CD14-positive monocyte (primary cell): ENCODE results near the gene ADAM22. TPM values are rescaled to one million over a fixed set of nuclear protein-coding genes. Genes with fewer than 3 reads are reported as not detected.

ENCODE experiments used
- DNase-seq, 3 donors: peaks; one replicate each; pipeline ENCODE4 v3.0.0-alpha.2; 2011 to 2022
- H2AFZ ChIP-seq: 2 replicates; pipeline ENCODE4 v1.6.0; 2012; ENCODE audit warnings: mild to moderate bottlenecking, low read depth, low read length, inconsistent platforms; ENCODE audit not compliant: insufficient read depth, poor library complexity, severe bottlenecking
- H3K27ac ChIP-seq, 2 donors: 1 replicate in 1 of 2; 2 replicates in 1 of 2; pipeline ENCODE4 v1.5.1; 2012 to 2013; ENCODE audit warnings: low read length in 2 of 2, control low read depth in 1 of 2, inconsistent platforms in 1 of 2, low read depth in 1 of 2, mild to moderate bottlenecking in 1 of 2
- H3K27me3 ChIP-seq, 2 donors: one replicate each; pipeline versions ENCODE4 v1.6.0 to v1.6.1; 2011 to 2013; ENCODE audit warnings: low read length in 2 of 2; ENCODE audit not compliant: control insufficient read depth in 2 of 2, insufficient read depth in 2 of 2
- H3K36me3 ChIP-seq, 2 donors: replicated peaks in 1 of 2; 1 replicate in 1 of 2; 2 replicates in 1 of 2; pipeline versions ENCODE4 v1.5.1 to v1.6.1; 2012 to 2013; ENCODE audit warnings: low read length in 2 of 2, control low read depth in 1 of 2, inconsistent platforms in 1 of 2, mild to moderate bottlenecking in 1 of 2; ENCODE audit not compliant: insufficient read depth in 2 of 2, control insufficient read depth in 1 of 2
- H3K4me1 ChIP-seq, 2 donors: 1 replicate in 1 of 2; 2 replicates in 1 of 2; pipeline versions ENCODE4 v1.5.1 to v1.6.1; 2012 to 2013; ENCODE audit warnings: low read length in 2 of 2, control low read depth in 1 of 2, inconsistent platforms in 1 of 2, mild to moderate bottlenecking in 1 of 2, moderate library complexity in 1 of 2; ENCODE audit not compliant: insufficient read depth in 2 of 2, control insufficient read depth in 1 of 2
- H3K4me2 ChIP-seq: replicated peaks from 2 replicates; pipeline ENCODE3; 2012; ENCODE audit warnings: low read length, moderate library complexity, mild to moderate bottlenecking; ENCODE audit not compliant: poor library complexity, severe bottlenecking; ENCODE audit errors: extremely low read depth
- H3K4me3 ChIP-seq, 3 experiments: fragments of 200-600 bp in 1 of 3; sonication (generic) in 1 of 3; replicated peaks in 1 of 3; 1 replicate in 2 of 3; 2 replicates in 1 of 3; pipeline ENCODE4 v1.5.1; 2011 to 2013; ENCODE audit warnings: low read length in 3 of 3, mild to moderate bottlenecking in 3 of 3, control low read depth in 2 of 3, low read depth in 2 of 3, inconsistent platforms in 1 of 3, moderate library complexity in 1 of 3
- H3K79me2 ChIP-seq: 2 replicates; pipeline ENCODE4 v1.6.0; 2012; ENCODE audit warnings: mild to moderate bottlenecking, control low read depth, inconsistent platforms, low read length, moderate library complexity; ENCODE audit not compliant: insufficient read depth
- H3K9ac ChIP-seq: 2 replicates; pipeline ENCODE4 v1.6.0; 2017; ENCODE audit warnings: low read length, mild to moderate bottlenecking; ENCODE audit not compliant: insufficient read depth, poor library complexity, severe bottlenecking
- H3K9me3 ChIP-seq, 2 donors: replicated peaks in 1 of 2; 1 replicate in 1 of 2; 2 replicates in 1 of 2; pipeline versions ENCODE4 v1.5.1 to v1.6.1; 2012 to 2013; ENCODE audit warnings: low read length in 2 of 2, control low read depth in 1 of 2; ENCODE audit not compliant: control insufficient read depth in 1 of 2, insufficient read depth in 1 of 2
- H4K20me1 ChIP-seq: 2 replicates; pipeline ENCODE4 v1.6.0; 2012; ENCODE audit warnings: mild to moderate bottlenecking, low read length, control low read depth, moderate library complexity; ENCODE audit not compliant: insufficient read depth
- H3K27ac Mint-ChIP-seq, 7 donors: one replicate each; pipeline ENCODE4 v1.8.0; 2020; ENCODE audit warnings: mild to moderate bottlenecking in 7 of 7, mixed read lengths in 7 of 7, moderate library complexity in 6 of 7, inconsistent platforms in 2 of 7
- H3K27me3 Mint-ChIP-seq, 3 donors: one replicate each; pipeline ENCODE4 v1.8.0; 2021 to 2022; ENCODE audit warnings: low read depth in 3 of 3, mild to moderate bottlenecking in 3 of 3, mixed read lengths in 3 of 3, moderate library complexity in 3 of 3, inconsistent platforms in 1 of 3
- H3K36me3 Mint-ChIP-seq, 2 donors: one replicate each; pipeline ENCODE4 v1.8.0; 2020; ENCODE audit warnings: mixed read lengths in 2 of 2, inconsistent platforms in 1 of 2, mild to moderate bottlenecking in 1 of 2
- H3K4me1 Mint-ChIP-seq: one replicate; pipeline ENCODE4 v1.8.0; 2020; ENCODE audit warnings: mild to moderate bottlenecking, mixed read lengths
- H3K4me3 Mint-ChIP-seq, 2 donors: one replicate each; pipeline ENCODE4 v1.8.0; 2020; ENCODE audit warnings: mild to moderate bottlenecking in 2 of 2, mixed read lengths in 2 of 2, moderate library complexity in 1 of 2
- H3K9me3 Mint-ChIP-seq, 7 donors: one replicate each; pipeline ENCODE4 v1.8.0; 2020 to 2022; ENCODE audit warnings: mixed read lengths in 7 of 7, mild to moderate bottlenecking in 6 of 7, moderate library complexity in 6 of 7, inconsistent platforms in 2 of 7
- CTCF ChIP-seq: fragments of 200-600 bp; IDR thresholded peaks from one replicate; pipeline ENCODE4 v1.8.0; 2022; ENCODE audit warnings: antibody characterized with exemption, mild to moderate bottlenecking
- WGBS: methylation state at CpG from one replicate; pipeline ENCODE4 v1.1.5; 2013; ENCODE audit warnings: missing lambda C conversion rate; ENCODE audit not compliant: insufficient coverage; 5-methylcytosine and 5-hydroxymethylcytosine counted together
- intact Hi-C, 2 donors: fragments of 100-400 bp; cut with micrococcal nuclease; formaldehyde crosslinking; loops; one replicate each; pipeline versions ENCODE4 v1.15.0 to v1.15.1; 2023
- polyA plus RNA-seq, 3 donors: library from polyadenylated mRNA; depleted of rRNA in 1 of 3; unstranded in 2 of 3; stranded (reverse) in 1 of 3; fragments of 300-500 nt in 2 of 3; fragments of >200 nt in 1 of 3; fragmentation: Illumina TruSeq in 2 of 3; gene quantifications; 1 replicate in 2 of 3; 2 replicates in 1 of 3; pipeline ENCODE4 v1.2.3, GENCODE V29; 2012 to 2021

Gene ADAM22
- polyA plus RNA-seq, 3 donors: 0.01 to 0.17 TPM; not detected in 1

- Histone ChIP-seq H4K20me1 (no peaks in the 10 kb centered on the region), H3K27me3 (no peaks in the 10 kb centered on the region), H3K9me3 (no peaks in the 10 kb centered on the region), H3K36me3 (no peaks in the 10 kb centered on the region), H3K27ac (no peak overlapping the region), H3K4me3 (no peak overlapping the region), H3K4me1 (no peaks in the 10 kb centered on the region), H3K9ac (no peak overlapping the region), H3K4me2 (no peak overlapping the region), H2AFZ (no peak overlapping the region), H3K79me2 (no peaks in the 10 kb centered on the region)
- DNase-seq: no peak
- no peaks in the 10 kb centered on the region for H3K9me3 Mint-ChIP-seq
- no peak for TF ChIP-seq CTCF
- no peaks in the 10 kb centered on the region for H3K27me3 Mint-ChIP-seq
- H3K4me3 Mint-ChIP-seq: no peak overlapping the region
- WGBS: no CpG with 5 or more reads among the region's 3 CpGs
- H3K36me3 Mint-ChIP-seq: no peaks in the 10 kb centered on the region
- intact Hi-C loops: no loop called here
- no peaks in the 10 kb centered on the region for H3K4me1 Mint-ChIP-seq
- H3K27ac Mint-ChIP-seq: no peak overlapping the region
Measured at GRCh38 chr7:88013981-88014380, 79.9 kb downstream of the ADAM22 start.

- H4K20me1 ChIP-seq: no peaks in the 10 kb centered on the region
- WGBS: no CpG with 5 or more reads among the region's 2 CpGs
- H3K27ac Mint-ChIP-seq: no peak overlapping the region
- H2AFZ ChIP-seq: no peak overlapping the region
- H3K9ac ChIP-seq: no peak overlapping the region
- no peak overlapping the region for H3K4me3 Mint-ChIP-seq
- no peaks in the 10 kb centered on the region for H3K9me3 ChIP-seq
- no peak overlapping the region for H3K4me3 ChIP-seq
- no peaks in the 10 kb centered on the region for H3K27me3 ChIP-seq
- no peak overlapping the region for H3K27ac ChIP-seq
- no peaks in the 10 kb centered on the region for H3K27me3 Mint-ChIP-seq
- intact Hi-C loops: no loop called here
- no peak for TF ChIP-seq CTCF
- no peak for DNase-seq
- H3K36me3 ChIP-seq: no peaks in the 10 kb centered on the region
- peaks cover 0 to 2% (median 0%) of the 10 kb centered on the region in 7 donors for H3K9me3 Mint-ChIP-seq
- no peak overlapping the region for H3K4me2 ChIP-seq
- H3K4me1 ChIP-seq: no peaks in the 10 kb centered on the region
- no peaks in the 10 kb centered on the region for H3K4me1 Mint-ChIP-seq
- no peaks in the 10 kb centered on the region for H3K79me2 ChIP-seq
- H3K36me3 Mint-ChIP-seq: no peaks in the 10 kb centered on the region
Measured at GRCh38 chr7:88014581-88014980, 80.5 kb downstream of the ADAM22 start.
